GM23338 (cell line): ENCODE data around the gene KCNH4. TPM values are rescaled to one million over a fixed set of nuclear protein-coding genes. Genes with fewer than 3 reads are reported as not detected.

ENCODE experiments used
- CREB1 ChIP-seq: fragments of 250-450 bp; sonication (Bioruptor Pico); IDR thresholded peaks from 2 replicates; pipeline ENCODE4 v1.5.0; 2020; ENCODE audit warnings: low read depth, mild to moderate bottlenecking, moderate library complexity
- CTCF ChIP-seq, 2 experiments: fragments of 200-600 bp in 1 of 2; sonication (generic) in 1 of 2; conservative IDR thresholded peaks; 2 replicates each; pipeline versions ENCODE4 v1.5.1 to v1.6.1; 2016 to 2017; ENCODE audit warnings: antibody characterized with exemption in 2 of 2, low read depth in 2 of 2, mild to moderate bottlenecking in 2 of 2, moderate library complexity in 1 of 2
- EZH2 ChIP-seq: fragments of 200-600 bp; sonication (generic); IDR thresholded peaks from one replicate; pipeline ENCODE4 v1.8.0; 2017; ENCODE audit warnings: antibody characterized with exemption, mild to moderate bottlenecking, low read depth; ENCODE audit not compliant: unreplicated experiment
- JUNB ChIP-seq: IDR thresholded peaks from one replicate; pipeline ENCODE4 v1.6.1; 2016; ENCODE audit warnings: antibody characterized with exemption; ENCODE audit not compliant: unreplicated experiment
- NANOG ChIP-seq: IDR thresholded peaks from 2 replicates; pipeline ENCODE4 v1.6.1; 2016; ENCODE audit warnings: antibody characterized with exemption, borderline replicate concordance
- STAT1 ChIP-seq: IDR thresholded peaks from one replicate; pipeline ENCODE4 v1.6.1; 2016; ENCODE audit warnings: antibody characterized with exemption; ENCODE audit not compliant: unreplicated experiment
- ZNF462 ChIP-seq: fragments of 250-450 bp; sonication (Bioruptor Pico); IDR thresholded peaks from 2 replicates; pipeline ENCODE4 v1.5.0; 2020; ENCODE audit warnings: mild to moderate bottlenecking, moderate library complexity
- polyA plus RNA-seq: library from polyadenylated mRNA; unstranded; fragments of >200 nt; fragmentation: Nextera tagmentation; extraction: Ambion mirVana; gene quantifications from 2 replicates; pipeline ENCODE4 v1.2.1, GENCODE V29; 2016
- total RNA-seq: library from RNA; depleted of rRNA; stranded (reverse); fragments of >200 nt; shearing (Covaris generic); gene quantifications from 2 replicates; pipeline ENCODE4 v1.2.3, GENCODE V29; 2014

KCNH4 gene
- total and polyA plus RNA-seq, 2 experiments from 2014 or later, result 0.08 to 0.49 TPM

DNA sequence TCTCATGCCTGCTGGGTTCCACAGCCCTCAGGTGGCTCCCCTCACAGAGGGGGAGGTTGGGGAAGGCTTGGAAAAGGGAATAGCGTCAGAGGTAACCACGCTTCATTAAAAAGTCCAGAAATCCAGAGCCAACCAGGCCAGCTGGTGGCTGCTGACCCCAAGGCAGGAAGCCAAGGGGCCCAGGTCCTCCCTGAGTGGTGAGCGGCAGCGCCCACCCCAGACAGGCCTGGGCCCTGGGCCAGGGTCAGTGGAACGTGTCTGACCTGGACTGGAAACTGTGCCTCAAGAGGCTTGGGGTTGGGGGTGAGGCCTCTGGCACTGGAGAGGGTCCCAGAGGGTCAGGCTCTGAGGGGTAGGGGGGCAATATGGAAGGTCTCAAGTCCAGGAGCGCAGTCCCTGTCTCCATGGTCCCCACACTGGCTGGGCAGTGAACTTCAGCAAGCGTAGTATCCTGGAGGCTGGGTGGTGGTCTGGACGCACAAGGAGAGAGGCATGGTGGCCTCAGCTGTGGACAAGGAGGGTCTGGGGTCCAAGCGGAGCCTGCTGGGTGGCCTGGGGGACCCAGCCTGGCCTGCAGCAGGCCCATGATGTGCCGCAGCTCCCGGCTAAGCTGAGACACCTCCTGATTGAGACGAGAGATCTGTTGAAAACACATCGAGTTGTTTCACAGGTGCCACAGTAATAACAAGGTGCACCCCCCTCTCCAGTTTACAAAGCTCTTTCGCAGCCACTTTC lies 21.0 kb downstream of the KCNH4 start (continued):
- TF ChIP-seq ZNF462 (CRISPR knock-in tag), result no peak
- TF ChIP-seq STAT1, result no peak
- no peak for TF ChIP-seq EZH2
- no peak for TF ChIP-seq CTCF (conservative IDR thresholded peaks at IDR 0.05; ENCODE audit: low read depth in 2 of 2)
- TF ChIP-seq NANOG, result no peak
- TF ChIP-seq CREB1, result no peak
- TF ChIP-seq JUNB, result no peak
